Epithelial cell of proximal tubule (primary cell): Measurements from ENCODE around the gene B4GALNT3. TPM values are rescaled to one million over a fixed set of nuclear protein-coding genes. Genes with fewer than 3 reads are reported as not detected.
A peak's percentile ranks its signal among the peaks of the same experiment; 100 is the strongest.

Experiments used
- DNase-seq: peaks from one replicate; pipeline ENCODE4 v3.0.0-alpha.2; 2011; ENCODE audit warnings: low read depth
- H3K4me3 ChIP-seq: 2 replicates; pipeline ENCODE4 v1.5.1; 2011; ENCODE audit warnings: low read depth, mild to moderate bottlenecking, low read length
- total RNA-seq: library from RNA; depleted of rRNA; stranded (reverse); fragments of >200 nt; gene quantifications from 2 replicates; pipeline ENCODE4 v1.2.3, GENCODE V29; 2015
- TF ChIP-seq, protein P1 (sequence below): conservative IDR thresholded peaks from 2 replicates; pipeline ENCODE4 v1.5.1; 2012; ENCODE audit warnings: low read depth, mild to moderate bottlenecking, low read length

The B4GALNT3 gene
- total RNA-seq, 1 donor from 2014 or later = 7.1 TPM

DNA sequence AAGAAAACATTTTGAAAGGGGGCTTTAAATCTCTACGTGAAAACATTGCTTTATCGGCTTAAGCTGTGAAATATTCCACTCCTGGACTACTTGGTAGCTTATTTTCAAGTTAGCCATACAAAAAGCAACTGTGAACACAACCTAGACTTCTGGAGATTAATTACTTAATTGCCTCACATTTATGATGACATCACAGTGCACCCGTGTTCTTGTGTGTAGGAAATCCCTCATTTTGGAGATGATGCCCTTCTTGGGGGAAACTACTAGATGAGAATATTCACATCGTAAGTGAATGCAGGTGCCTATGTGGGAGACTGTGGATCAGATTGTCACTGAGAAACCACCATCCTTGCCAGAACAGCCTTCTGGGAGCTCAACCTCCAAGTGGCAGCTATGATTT lies 10.5 kb upstream of the B4GALNT3 start:
- H3K4me3 ChIP-seq = no peak overlapping the region
- DNase-seq = no peak
- TF ChIP-seq, protein P1, sequence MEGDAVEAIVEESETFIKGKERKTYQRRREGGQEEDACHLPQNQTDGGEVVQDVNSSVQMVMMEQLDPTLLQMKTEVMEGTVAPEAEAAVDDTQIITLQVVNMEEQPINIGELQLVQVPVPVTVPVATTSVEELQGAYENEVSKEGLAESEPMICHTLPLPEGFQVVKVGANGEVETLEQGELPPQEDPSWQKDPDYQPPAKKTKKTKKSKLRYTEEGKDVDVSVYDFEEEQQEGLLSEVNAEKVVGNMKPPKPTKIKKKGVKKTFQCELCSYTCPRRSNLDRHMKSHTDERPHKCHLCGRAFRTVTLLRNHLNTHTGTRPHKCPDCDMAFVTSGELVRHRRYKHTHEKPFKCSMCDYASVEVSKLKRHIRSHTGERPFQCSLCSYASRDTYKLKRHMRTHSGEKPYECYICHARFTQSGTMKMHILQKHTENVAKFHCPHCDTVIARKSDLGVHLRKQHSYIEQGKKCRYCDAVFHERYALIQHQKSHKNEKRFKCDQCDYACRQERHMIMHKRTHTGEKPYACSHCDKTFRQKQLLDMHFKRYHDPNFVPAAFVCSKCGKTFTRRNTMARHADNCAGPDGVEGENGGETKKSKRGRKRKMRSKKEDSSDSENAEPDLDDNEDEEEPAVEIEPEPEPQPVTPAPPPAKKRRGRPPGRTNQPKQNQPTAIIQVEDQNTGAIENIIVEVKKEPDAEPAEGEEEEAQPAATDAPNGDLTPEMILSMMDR = no peak

DNA sequence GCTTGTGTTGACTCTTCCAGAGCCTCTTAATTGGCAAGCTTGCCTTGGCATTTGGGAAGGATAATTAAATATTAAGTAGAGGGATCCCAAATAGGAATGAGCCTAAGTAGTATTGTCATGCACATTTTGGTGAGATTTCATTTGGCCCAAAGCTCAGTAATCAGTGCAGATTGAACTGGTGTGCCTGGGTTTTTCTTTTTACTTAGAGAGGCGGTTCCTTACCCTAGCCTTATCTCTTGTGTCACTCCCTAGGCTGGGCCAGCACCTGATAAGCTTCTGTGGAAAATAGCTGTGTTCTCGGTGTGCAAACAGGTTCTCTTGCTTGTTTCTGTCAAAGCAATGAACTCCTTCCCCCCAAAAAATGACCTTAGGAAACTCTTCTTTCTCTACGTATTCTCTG lies 9.3 kb upstream of the B4GALNT3 start:
- H3K4me3 ChIP-seq = no peak overlapping the region
- TF ChIP-seq, protein P1 = no peak
- DNase-seq = no peak

DNA sequence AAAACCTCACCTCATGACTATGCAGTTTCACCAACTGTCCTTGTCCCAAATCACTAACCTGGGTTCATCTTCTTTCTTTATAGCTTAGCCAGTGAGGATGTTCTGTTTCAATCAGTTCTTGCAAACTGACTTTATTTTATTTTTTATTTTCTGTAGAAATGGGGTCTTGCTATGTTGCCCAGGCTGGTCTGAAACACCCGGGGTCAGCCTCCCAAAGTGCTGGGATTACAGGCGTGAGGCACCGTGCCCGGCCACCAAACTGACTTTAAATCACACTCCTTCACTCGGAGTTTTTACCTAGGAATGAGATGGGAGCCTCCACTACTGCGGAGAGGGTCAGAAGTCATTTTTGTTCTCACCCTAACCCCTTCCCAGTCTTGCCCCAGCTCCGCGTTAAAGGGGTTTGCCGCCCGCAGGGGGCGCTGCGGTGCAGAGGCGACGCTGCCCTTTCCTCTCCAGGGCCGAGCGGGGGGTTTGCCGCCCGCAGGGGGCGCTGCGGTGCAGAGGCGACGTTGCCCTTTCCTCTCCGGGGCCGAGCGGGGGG lies 7.0 kb upstream of the B4GALNT3 start:
- TF ChIP-seq, protein P1 = no peak
- DNase-seq = no peak
- no peak overlapping the region for H3K4me3 ChIP-seq

DNA sequence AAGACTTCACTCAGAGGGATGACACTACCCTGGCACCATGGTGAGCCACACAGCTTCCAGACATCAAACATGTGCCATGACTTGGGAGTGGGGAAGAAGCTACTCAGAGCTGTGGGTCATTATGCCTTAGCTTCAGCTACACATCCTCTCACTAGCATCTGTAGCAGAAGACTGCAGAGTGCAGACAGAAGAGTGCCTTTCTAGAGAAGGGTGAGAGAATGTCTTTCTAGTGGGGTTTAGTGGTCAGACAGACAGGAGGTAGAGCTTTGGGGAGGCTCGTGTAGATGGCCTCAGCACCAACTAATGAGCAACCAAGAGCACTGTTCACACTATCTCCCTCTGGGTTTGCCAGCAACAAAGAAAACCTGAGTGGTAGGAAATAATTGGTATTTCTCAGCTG lies 4.9 kb upstream of the B4GALNT3 start:
- TF ChIP-seq, protein P1 = no peak
- DNase-seq = no peak
- no peak overlapping the region for H3K4me3 ChIP-seq

DNA sequence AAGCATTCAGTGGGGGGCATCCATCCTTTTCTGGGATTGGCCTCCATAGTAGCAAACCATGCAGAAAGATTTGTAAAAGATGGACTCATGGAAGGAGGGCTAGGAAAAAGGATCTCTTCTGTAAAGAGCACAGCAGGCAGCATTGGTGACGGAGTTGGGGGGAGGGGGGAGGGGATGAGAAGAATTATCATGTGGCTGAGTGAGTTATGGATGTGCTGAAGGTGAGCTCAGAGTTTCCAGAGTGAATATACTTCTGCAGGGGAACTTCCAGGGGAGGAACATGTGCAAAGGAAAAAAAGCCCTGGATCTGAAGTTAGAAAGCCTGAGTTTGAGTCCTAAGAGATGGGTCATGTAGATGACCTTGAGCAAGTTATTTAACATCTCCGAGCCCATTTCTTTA lies 3.9 kb upstream of the B4GALNT3 start:
- TF ChIP-seq, protein P1 = no peak
- DNase-seq = no peak
- no peak overlapping the region for H3K4me3 ChIP-seq

DNA sequence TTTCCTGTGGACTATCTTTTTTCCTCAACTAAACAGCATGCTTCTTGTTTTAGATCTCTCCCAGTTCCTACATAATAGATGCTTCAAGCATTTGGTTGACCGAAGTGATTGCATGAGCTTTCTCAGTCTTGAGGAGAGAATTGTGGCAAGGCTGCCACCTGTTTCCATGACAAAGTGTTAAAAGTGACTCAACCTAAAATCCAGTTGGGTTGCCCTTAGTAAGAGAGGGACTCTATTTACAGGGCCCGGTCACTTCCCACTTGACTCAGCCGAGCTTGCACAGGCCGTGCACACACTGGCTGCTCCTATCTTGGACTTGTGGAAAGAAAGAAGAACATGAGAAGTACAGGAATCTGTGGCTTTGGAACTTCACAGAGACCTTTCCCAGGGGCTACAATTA lies 2.1 kb upstream of the B4GALNT3 start:
- TF ChIP-seq, protein P1 = no peak
- DNase-seq = no peak
- H3K4me3 ChIP-seq = no peak overlapping the region

DNA sequence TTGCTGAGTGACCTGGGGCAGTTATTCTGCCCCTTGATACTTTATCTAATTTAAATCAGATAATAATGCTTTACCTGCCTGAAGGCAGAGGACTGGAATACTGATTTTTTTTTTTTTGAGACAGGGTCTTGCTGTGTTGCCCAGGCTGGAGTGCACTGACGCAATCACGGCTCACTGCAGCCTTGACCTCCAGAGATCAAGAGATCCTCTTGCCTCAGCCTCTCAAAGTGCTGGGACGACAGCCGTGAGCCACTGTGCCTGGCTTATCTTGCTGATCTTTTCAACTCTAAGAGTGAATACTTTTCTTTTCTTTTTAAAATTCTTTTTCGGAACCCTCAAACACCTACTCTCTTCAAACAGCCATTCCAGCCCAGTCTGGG lies 699 bp upstream of the B4GALNT3 start:
- TF ChIP-seq, protein P1 = no peak
- no peak for DNase-seq
- H3K4me3 ChIP-seq = peak overlapping the region; percentile 54
